ENCODE measurements around the gene FLII.

Gene FLII

DNA sequence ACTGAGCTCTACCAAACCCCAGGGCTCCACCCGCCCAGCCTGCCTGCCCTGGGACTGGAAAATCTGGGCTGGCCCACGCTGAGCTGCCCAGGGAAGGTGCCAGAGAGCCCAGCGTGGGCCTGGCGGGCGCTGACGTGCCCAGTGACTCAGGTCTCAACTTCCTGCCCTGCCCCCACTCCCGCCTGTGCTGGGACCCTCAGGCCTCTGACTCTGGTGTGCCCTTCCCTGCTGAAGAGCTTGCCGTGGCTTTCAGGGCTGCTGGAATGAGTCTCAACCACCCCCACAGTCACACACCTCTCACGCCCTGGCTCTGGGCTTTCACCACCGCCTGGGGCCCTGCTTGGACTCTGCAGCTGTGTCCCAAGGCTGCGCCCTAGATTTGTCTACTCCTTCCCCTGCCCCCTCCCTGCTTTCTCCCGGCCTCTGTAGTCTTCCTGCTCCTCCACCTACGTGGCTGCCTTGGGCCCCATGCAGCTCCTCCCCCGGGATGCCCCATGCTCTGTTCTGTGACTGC is 22.7 kb downstream of the FLII start:
- TF ChIP-seq, protein P1, sequence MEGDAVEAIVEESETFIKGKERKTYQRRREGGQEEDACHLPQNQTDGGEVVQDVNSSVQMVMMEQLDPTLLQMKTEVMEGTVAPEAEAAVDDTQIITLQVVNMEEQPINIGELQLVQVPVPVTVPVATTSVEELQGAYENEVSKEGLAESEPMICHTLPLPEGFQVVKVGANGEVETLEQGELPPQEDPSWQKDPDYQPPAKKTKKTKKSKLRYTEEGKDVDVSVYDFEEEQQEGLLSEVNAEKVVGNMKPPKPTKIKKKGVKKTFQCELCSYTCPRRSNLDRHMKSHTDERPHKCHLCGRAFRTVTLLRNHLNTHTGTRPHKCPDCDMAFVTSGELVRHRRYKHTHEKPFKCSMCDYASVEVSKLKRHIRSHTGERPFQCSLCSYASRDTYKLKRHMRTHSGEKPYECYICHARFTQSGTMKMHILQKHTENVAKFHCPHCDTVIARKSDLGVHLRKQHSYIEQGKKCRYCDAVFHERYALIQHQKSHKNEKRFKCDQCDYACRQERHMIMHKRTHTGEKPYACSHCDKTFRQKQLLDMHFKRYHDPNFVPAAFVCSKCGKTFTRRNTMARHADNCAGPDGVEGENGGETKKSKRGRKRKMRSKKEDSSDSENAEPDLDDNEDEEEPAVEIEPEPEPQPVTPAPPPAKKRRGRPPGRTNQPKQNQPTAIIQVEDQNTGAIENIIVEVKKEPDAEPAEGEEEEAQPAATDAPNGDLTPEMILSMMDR (conservative IDR thresholded peaks at IDR 0.05; ENCODE audit: control insufficient read depth, insufficient read depth, low read depth, low read length): no peak
- DNase-seq (ENCODE audit: low read depth): peak; percentile 65
- H3K4me3 ChIP-seq (ENCODE audit: control insufficient read depth, low read depth, low read length): no peak overlapping the region

DNA sequence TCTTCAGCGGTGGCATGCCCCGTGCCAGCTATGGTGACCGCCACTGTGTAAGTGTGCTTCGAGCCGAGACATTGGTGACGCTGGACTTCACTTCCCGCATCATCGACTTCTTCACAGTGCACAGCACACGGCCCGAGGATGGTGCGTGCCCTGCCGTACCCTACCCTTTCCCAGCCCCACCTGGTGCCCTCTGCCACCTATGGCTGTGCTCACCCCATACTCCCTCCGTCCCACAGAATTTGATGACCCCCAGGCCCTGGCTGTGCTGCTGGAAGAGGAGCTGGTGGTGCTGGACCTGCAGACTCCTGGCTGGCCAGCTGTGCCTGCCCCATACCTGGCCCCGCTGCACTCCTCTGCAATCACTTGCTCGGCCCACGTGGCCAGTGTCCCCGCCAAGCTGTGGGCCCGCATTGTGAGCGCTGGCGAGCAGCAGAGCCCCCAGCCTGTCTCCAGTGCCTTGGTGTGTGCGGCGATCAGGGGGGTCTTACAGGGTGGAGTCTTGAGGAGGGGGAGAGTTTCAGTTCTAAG is 23.6 kb downstream of the FLII start:
- H3K4me3 ChIP-seq (ENCODE audit: control insufficient read depth, low read depth, low read length): no peak overlapping the region
- DNase-seq (ENCODE audit: low read depth): no peak
- TF ChIP-seq, protein P1 (conservative IDR thresholded peaks at IDR 0.05; ENCODE audit: control insufficient read depth, insufficient read depth, low read depth, low read length): no peak

- no peak for DNase-seq (ENCODE audit: low read depth)
- H3K4me3 ChIP-seq (ENCODE audit: control insufficient read depth, low read depth, low read length): no peak overlapping the region
- TF ChIP-seq, protein P1 (conservative IDR thresholded peaks at IDR 0.05; ENCODE audit: control insufficient read depth, insufficient read depth, low read depth, low read length): no peak
Measured at GRCh38 chr17:18233803-18234518, 24.6 kb downstream of the FLII start.

DNA sequence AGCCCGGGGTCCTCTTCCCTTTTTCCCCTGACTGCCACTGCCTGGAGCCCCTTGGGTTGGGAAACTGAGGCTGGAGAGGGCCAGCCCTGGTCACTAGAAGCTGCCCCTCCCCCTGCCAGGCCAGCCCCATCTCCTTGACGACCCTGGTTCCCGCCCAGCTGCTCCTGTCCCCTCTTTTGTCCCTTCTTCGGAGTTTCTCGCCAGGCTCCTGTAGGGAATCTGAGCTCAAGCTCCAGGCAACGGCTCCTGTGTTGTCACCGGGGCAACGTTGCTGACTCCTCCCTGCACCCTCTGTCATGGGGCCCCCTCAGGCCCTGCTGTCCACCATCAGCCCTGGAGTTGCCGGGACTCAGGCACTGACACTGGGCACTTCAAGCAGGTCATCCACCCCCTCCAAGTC is 27.4 kb downstream of the FLII start:
- DNase-seq (ENCODE audit: low read depth): no peak
- no peak overlapping the region for H3K4me3 ChIP-seq (ENCODE audit: control insufficient read depth, low read depth, low read length)
- TF ChIP-seq, protein P1 (conservative IDR thresholded peaks at IDR 0.05; ENCODE audit: control insufficient read depth, insufficient read depth, low read depth, low read length): no peak

DNA sequence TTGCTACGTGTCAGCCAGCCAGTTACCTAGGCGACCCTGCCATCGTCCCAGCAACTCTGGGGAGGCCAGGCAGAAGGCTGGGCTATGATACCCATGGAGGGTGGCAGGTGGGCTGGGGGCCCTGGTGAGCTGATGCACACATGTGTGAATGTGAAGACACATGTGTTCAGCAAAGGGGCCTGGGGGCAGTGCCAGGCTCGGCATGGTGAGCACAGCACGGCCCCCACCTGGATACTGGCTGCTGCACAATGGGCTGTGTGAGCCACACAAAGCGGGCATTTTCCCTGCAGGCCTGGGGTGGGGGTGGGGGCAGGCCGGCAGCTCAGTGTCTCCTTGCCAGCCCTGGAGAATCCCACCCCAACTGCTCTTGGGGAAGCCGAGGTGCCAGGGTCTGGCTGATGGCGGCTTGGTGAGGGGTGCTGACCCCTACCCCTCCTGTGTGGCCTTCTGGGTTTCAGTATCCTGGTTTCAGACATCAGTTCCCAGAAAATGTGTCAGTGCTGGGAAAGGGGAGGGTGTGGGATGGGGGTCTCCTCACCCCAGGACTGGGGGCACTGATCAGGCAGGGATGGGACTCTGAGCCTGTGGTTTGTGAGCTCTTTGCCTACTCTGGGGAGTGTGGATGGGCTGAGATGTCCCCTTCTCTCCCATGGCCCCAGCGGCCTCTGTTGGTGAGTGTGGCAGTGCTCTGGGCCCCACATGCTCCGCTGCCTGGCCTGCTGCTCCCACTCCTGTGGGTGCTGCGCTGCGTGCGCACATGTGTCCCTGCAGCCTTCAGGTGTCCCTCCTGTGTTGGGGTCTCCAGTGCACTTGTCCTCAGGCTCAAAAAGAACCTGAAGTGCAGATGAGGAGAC is 28.0 kb downstream of the FLII start:
- TF ChIP-seq, protein P1 (conservative IDR thresholded peaks at IDR 0.05; ENCODE audit: control insufficient read depth, insufficient read depth, low read depth, low read length): no peak
- no peak overlapping the region for H3K4me3 ChIP-seq (ENCODE audit: control insufficient read depth, low read depth, low read length)
- no peak for DNase-seq (ENCODE audit: low read depth)

DNA sequence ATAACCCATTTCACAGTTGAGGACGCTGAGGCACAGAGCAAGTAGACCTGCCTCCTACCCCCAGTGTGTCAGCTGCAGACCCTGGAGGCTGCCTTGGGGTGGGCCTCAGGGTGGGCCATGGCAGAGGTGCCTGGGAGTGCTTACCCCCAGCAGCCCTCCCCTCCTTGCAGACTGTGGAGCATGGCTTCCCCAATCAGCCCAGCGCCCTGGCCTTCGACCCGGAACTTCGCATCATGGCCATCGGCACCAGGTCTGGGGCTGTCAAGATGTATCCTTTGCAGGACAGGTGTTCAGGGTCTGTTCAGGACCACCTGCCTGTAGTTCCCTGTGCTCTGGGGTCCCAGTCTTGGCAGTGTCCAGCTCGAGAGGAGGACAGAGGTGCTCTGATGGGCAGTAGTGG is 28.8 kb downstream of the FLII start:
- no peak for DNase-seq (ENCODE audit: low read depth)

More for the DNA sequence above, 28.8 kb downstream of the FLII start:
- H3K4me3 ChIP-seq (ENCODE audit: control insufficient read depth, low read depth, low read length): no peak overlapping the region
- TF ChIP-seq, protein P1 (conservative IDR thresholded peaks at IDR 0.05; ENCODE audit: control insufficient read depth, insufficient read depth, low read depth, low read length): no peak
